Measurements from ENCODE around the gene ST6GALNAC3. TPM values are rescaled to one million over a fixed set of nuclear protein-coding genes. Genes with fewer than 3 reads are reported as not detected.

Gene ST6GALNAC3
- total RNA-seq, 1 experiment from 2014 or later: 0.03 TPM

GRCh38 chr1:76554283-76554682 is 479.7 kb downstream of the ST6GALNAC3 start:
- no peaks in the 10 kb centered on the region for H3K4me1 ChIP-seq (ENCODE audit: control insufficient read depth, insufficient read depth, low read length)
- POLR2A ChIA-PET: no interaction called here
- in situ Hi-C loops (cut with HindIII; ENCODE audit: low pct_unique_long_range_greater_than_20kb, low sequenced_read_pairs) (no loop called here), intact Hi-C loops (cut with micrococcal nuclease; ENCODE audit: unreplicated experiment) (no loop called here)
- H3K27me3 ChIP-seq (ENCODE audit: control insufficient read depth, insufficient read depth, low read length): no peaks in the 10 kb centered on the region
- no peaks in the 10 kb centered on the region for H3K36me3 ChIP-seq (ENCODE audit: control insufficient read depth, insufficient read depth, low read length)
- no peak for DNase-seq (ENCODE audit: low read depth, low spot score)
- ATAC-seq: no peak
- CTCF ChIA-PET: no interaction called here
- no peaks in the 10 kb centered on the region for H3K9me3 ChIP-seq (ENCODE audit: control insufficient read depth, insufficient read depth, low read depth, low read length)
- TF ChIP-seq SIN3A (IDR thresholded peaks at IDR 0.05; ENCODE audit: borderline replicate concordance, insufficient read depth, low read depth, low read length) (no peak), POLR2AphosphoS5 (IDR thresholded peaks at IDR 0.05; ENCODE audit: low read depth, low read length) (no peak), TCF7L2 (IDR thresholded peaks at IDR 0.05; ENCODE audit: low read depth, low read length) (no peak), REST (IDR thresholded peaks at IDR 0.05; ENCODE audit: insufficient read depth in 1 of 2, low read depth in 2 of 2, low read length in 1 of 2) (no peak), CTCF (IDR thresholded peaks at IDR 0.05) (no peak)
- no peak overlapping the region for H3K27ac ChIP-seq (ENCODE audit: low read length)
- no peak overlapping the region for H3K4me3 ChIP-seq (ENCODE audit: low read depth in 2 of 2, low read length in 2 of 2)
- BruUV-seq (replicated peaks): no TSS peak

- TF ChIP-seq SIN3A (IDR thresholded peaks at IDR 0.05; ENCODE audit: borderline replicate concordance, insufficient read depth, low read depth, low read length) (no peak), TCF7L2 (IDR thresholded peaks at IDR 0.05; ENCODE audit: low read depth, low read length) (no peak), REST (IDR thresholded peaks at IDR 0.05; ENCODE audit: insufficient read depth in 1 of 2, low read depth in 2 of 2, low read length in 1 of 2) (no peak), CTCF (IDR thresholded peaks at IDR 0.05) (no peak), POLR2AphosphoS5 (IDR thresholded peaks at IDR 0.05; ENCODE audit: low read depth, low read length) (no peak)
- no peak for ATAC-seq
These were observed 487.7 kb downstream of the ST6GALNAC3 start for GRCh38 chr1:76562292-76562691.

More at GRCh38 chr1:76562292-76562691, 487.7 kb downstream of the ST6GALNAC3 start:
- ChIA-PET CTCF (no interaction called here), POLR2A (no interaction called here)
- in situ Hi-C loops (cut with HindIII; ENCODE audit: low pct_unique_long_range_greater_than_20kb, low sequenced_read_pairs) (no loop called here), intact Hi-C loops (cut with micrococcal nuclease; ENCODE audit: unreplicated experiment) (no loop called here)
- Histone ChIP-seq H3K9me3 (ENCODE audit: control insufficient read depth, insufficient read depth, low read depth, low read length) (no peaks in the 10 kb centered on the region), H3K27ac (ENCODE audit: low read length) (no peak overlapping the region), H3K4me1 (ENCODE audit: control insufficient read depth, insufficient read depth, low read length) (no peaks in the 10 kb centered on the region), H3K4me3 (ENCODE audit: low read depth in 2 of 2, low read length in 2 of 2) (no peak overlapping the region), H3K36me3 (ENCODE audit: control insufficient read depth, insufficient read depth, low read length) (no peaks in the 10 kb centered on the region; the same call in 1 of the 2 replicates), H3K27me3 (ENCODE audit: control insufficient read depth, insufficient read depth, low read length) (no peaks in the 10 kb centered on the region)
- DNase-seq (ENCODE audit: low read depth, low spot score): no peak
- no TSS peak for BruUV-seq (replicated peaks)
